Neural cell (in vitro differentiated cells): ENCODE results near the gene FBXO7. TPM values are rescaled to one million over a fixed set of nuclear protein-coding genes. Genes with fewer than 3 reads are reported as not detected.

Experiments
- H2AFZ ChIP-seq: fragments of 200-600, 300-800 bp; sonication (generic), shearing (Covaris generic); 2 replicates; pipeline ENCODE4 v1.6.0; 2014; ENCODE audit warnings: low read depth, mild to moderate bottlenecking, antibody characterized with exemption, low read length, moderate library complexity
- H3F3A ChIP-seq: fragments of 200-600 bp; shearing (Covaris generic); 2 replicates; pipeline ENCODE4 v1.6.1; 2016; ENCODE audit warnings: mild to moderate bottlenecking, moderate library complexity, mixed read lengths, antibody characterized with exemption, low read length; ENCODE audit not compliant: insufficient read depth, poor library complexity, severe bottlenecking
- H3K27ac ChIP-seq: fragments of 200-600, 300-800 bp; sonication (generic), shearing (Covaris generic); 2 replicates; pipeline ENCODE4 v1.5.1; 2014; ENCODE audit warnings: mild to moderate bottlenecking, low read length, moderate library complexity
- H3K27me3 ChIP-seq: fragments of 300-800, 200-600 bp; sonication (generic), shearing (Covaris generic); 2 replicates; pipeline ENCODE4 v1.6.0; 2014; ENCODE audit warnings: mild to moderate bottlenecking, low read depth, low read length, moderate library complexity; ENCODE audit not compliant: insufficient read depth
- H3K36me3 ChIP-seq: fragments of 300-800, 200-600 bp; sonication (generic), shearing (Covaris generic); 2 replicates; pipeline ENCODE4 v1.5.1; 2014; ENCODE audit warnings: mild to moderate bottlenecking, antibody characterized with exemption, low read length, moderate library complexity; ENCODE audit not compliant: insufficient read depth
- H3K4me2 ChIP-seq: fragments of 300-800, 200-600 bp; sonication (generic), shearing (Covaris generic); 2 replicates; pipeline ENCODE4 v1.6.0; 2014; ENCODE audit warnings: mild to moderate bottlenecking, low read length
- H3K4me3 ChIP-seq: fragments of 300-800, 200-600 bp; sonication (generic), shearing (Covaris generic); 2 replicates; pipeline ENCODE4 v1.5.1; 2014; ENCODE audit warnings: mild to moderate bottlenecking, low read length, moderate library complexity
- H3K79me2 ChIP-seq: fragments of 200-600 bp; shearing (Covaris generic); replicated peaks from 2 replicates; pipeline ENCODE4 v1.6.0; 2014; ENCODE audit warnings: mild to moderate bottlenecking, low read length, moderate library complexity; ENCODE audit not compliant: insufficient read depth
- H3K9ac ChIP-seq: fragments of 300-800, 200-600 bp; sonication (generic), shearing (Covaris generic); 2 replicates; pipeline ENCODE4 v1.6.1; 2016; ENCODE audit warnings: mild to moderate bottlenecking, low read length, mixed read lengths
- H3K9me2 ChIP-seq: fragments of 200-600 bp; shearing (Covaris generic); 2 replicates; pipeline ENCODE4 v1.6.1; 2016; ENCODE audit warnings: mild to moderate bottlenecking, low read length, mixed read lengths; ENCODE audit not compliant: insufficient read depth
- H3K9me3 ChIP-seq: fragments of 200-600, 300-800 bp; sonication (generic), shearing (Covaris generic); 2 replicates; pipeline ENCODE4 v1.6.1; 2016; ENCODE audit warnings: mild to moderate bottlenecking, mixed run types, low read length, moderate library complexity, mixed read lengths
- H4K20me1 ChIP-seq: fragments of 200-600 bp; shearing (Covaris generic); 2 replicates; pipeline ENCODE4 v1.6.1; 2016; ENCODE audit warnings: mild to moderate bottlenecking, mixed run types; ENCODE audit not compliant: insufficient read depth
- EP300 ChIP-seq: fragments of 450-650 bp; conservative IDR thresholded peaks from 2 replicates; pipeline ENCODE4 v1.6.1; 2014; ENCODE audit warnings: antibody characterized with exemption, mild to moderate bottlenecking, moderate library complexity; ENCODE audit not compliant: poor library complexity, severe bottlenecking
- EZH2 ChIP-seq: fragments of 200-600, 300-800 bp; shearing (Covaris generic), sonication (generic); IDR thresholded peaks from 2 replicates; pipeline ENCODE4 v1.6.1; 2014; ENCODE audit warnings: antibody characterized with exemption, low read length, borderline replicate concordance, mild to moderate bottlenecking; ENCODE audit not compliant: insufficient read depth, poor library complexity, severe bottlenecking
- MXI1 ChIP-seq: fragments of 450-650 bp; conservative IDR thresholded peaks from 2 replicates; pipeline ENCODE4 v1.6.1; 2014; ENCODE audit warnings: antibody characterized with exemption, mild to moderate bottlenecking; ENCODE audit not compliant: poor library complexity, severe bottlenecking
- POLR2AphosphoS5 ChIP-seq: IDR thresholded peaks from 2 replicates; pipeline ENCODE4 v1.6.1; 2012
- RAD21 ChIP-seq: fragments of 450-650 bp; conservative IDR thresholded peaks from 2 replicates; pipeline ENCODE4 v1.6.1; 2014; ENCODE audit warnings: antibody characterized with exemption, mild to moderate bottlenecking, moderate library complexity
- SMC3 ChIP-seq: fragments of 450-650 bp; conservative IDR thresholded peaks from 2 replicates; pipeline ENCODE4 v1.6.1; 2014; ENCODE audit warnings: antibody characterized with exemption, mild to moderate bottlenecking, moderate library complexity; ENCODE audit not compliant: poor library complexity
- TAF1 ChIP-seq: IDR thresholded peaks from 2 replicates; pipeline ENCODE4 v1.6.1; 2012; ENCODE audit warnings: low read depth
- polyA plus RNA-seq: library from polyadenylated mRNA; depleted of rRNA; stranded (reverse); fragments of >200 nt; gene quantifications from 2 replicates; pipeline ENCODE4 v1.2.3, GENCODE V29; 2014
- TF ChIP-seq, protein P1 (sequence below): IDR thresholded peaks from 2 replicates; pipeline ENCODE4 v1.6.1; 2012; ENCODE audit warnings: borderline replicate concordance
- TF ChIP-seq, protein P2 (sequence below): fragments of 450-650 bp; IDR thresholded peaks from 2 replicates; pipeline ENCODE4 v1.5.1; 2014; ENCODE audit warnings: antibody characterized with exemption, mild to moderate bottlenecking, moderate library complexity; ENCODE audit not compliant: poor library complexity, severe bottlenecking

FBXO7 gene
- polyA plus RNA-seq, 1 donor from 2014 or later, result 51.2 TPM

DNA sequence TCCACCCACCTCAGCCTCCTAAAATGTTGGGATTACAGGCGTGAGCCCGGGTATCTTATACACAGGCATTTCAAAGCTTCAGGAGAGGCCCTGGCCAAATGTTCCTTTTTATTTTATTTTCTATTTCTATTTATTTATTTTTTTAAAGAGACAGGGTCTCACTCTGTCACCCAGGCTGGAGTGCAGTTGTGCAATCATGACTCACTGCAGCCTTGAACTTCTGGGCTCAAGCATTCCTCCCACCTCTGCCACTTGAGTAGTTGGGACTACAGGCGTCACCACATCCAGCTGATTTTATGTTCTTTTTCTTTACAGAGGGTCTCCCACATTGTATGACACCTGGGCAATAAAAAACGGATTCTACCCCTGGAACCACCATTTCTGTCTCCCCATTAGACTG lies 71.2 kb downstream of the FBXO7 start:
- H2AFZ ChIP-seq, result no peak overlapping the region
- H3K9me2 ChIP-seq, result no peaks in the 10 kb centered on the region
- H3K4me3 ChIP-seq, result no peak overlapping the region
- H3K27me3 ChIP-seq, result no peaks in the 10 kb centered on the region
- no peaks in the 10 kb centered on the region for H3F3A ChIP-seq
- H4K20me1 ChIP-seq, result no peaks in the 10 kb centered on the region
- no peak overlapping the region for H3K27ac ChIP-seq
- TF ChIP-seq POLR2AphosphoS5, result no peak
- H3K36me3 ChIP-seq, result no peaks in the 10 kb centered on the region
- H3K4me2 ChIP-seq, result no peak overlapping the region
- H3K9me3 ChIP-seq, result no peaks in the 10 kb centered on the region
- H3K79me2 ChIP-seq, result no peaks in the 10 kb centered on the region
- H3K9ac ChIP-seq, result no peak overlapping the region

DNA sequence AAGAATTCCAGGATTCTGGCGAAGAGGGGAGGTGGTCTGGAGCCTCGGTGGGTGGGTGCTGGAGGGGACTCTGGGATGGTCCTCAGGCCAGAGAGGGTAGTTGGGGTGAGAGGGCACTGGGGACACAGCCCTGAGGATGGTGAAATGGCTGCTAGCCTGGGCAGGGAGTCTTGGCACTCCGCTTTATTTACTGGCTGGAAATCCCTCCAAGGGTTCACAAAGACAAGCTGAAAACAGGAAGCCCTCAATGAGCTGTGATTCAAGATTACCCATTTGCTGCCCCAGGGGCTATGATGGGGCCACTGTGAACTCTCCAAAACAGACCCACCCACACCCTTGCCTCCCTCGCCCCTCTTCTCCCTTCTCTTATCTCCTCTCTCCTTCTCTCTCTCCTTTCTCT lies 71.9 kb downstream of the FBXO7 start:
- no peak overlapping the region for H3K4me3 ChIP-seq
- H3K36me3 ChIP-seq, result no peaks in the 10 kb centered on the region
- no peak overlapping the region for H3K4me2 ChIP-seq
- TF ChIP-seq RAD21 (no peak), SMC3 (no peak), EP300 (no peak), MXI1 (no peak), EZH2 (no peak), TAF1 (no peak), POLR2AphosphoS5 (no peak)
- TF ChIP-seq, protein P1, sequence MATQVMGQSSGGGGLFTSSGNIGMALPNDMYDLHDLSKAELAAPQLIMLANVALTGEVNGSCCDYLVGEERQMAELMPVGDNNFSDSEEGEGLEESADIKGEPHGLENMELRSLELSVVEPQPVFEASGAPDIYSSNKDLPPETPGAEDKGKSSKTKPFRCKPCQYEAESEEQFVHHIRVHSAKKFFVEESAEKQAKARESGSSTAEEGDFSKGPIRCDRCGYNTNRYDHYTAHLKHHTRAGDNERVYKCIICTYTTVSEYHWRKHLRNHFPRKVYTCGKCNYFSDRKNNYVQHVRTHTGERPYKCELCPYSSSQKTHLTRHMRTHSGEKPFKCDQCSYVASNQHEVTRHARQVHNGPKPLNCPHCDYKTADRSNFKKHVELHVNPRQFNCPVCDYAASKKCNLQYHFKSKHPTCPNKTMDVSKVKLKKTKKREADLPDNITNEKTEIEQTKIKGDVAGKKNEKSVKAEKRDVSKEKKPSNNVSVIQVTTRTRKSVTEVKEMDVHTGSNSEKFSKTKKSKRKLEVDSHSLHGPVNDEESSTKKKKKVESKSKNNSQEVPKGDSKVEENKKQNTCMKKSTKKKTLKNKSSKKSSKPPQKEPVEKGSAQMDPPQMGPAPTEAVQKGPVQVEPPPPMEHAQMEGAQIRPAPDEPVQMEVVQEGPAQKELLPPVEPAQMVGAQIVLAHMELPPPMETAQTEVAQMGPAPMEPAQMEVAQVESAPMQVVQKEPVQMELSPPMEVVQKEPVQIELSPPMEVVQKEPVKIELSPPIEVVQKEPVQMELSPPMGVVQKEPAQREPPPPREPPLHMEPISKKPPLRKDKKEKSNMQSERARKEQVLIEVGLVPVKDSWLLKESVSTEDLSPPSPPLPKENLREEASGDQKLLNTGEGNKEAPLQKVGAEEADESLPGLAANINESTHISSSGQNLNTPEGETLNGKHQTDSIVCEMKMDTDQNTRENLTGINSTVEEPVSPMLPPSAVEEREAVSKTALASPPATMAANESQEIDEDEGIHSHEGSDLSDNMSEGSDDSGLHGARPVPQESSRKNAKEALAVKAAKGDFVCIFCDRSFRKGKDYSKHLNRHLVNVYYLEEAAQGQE, result no peak
- TF ChIP-seq, protein P2, sequence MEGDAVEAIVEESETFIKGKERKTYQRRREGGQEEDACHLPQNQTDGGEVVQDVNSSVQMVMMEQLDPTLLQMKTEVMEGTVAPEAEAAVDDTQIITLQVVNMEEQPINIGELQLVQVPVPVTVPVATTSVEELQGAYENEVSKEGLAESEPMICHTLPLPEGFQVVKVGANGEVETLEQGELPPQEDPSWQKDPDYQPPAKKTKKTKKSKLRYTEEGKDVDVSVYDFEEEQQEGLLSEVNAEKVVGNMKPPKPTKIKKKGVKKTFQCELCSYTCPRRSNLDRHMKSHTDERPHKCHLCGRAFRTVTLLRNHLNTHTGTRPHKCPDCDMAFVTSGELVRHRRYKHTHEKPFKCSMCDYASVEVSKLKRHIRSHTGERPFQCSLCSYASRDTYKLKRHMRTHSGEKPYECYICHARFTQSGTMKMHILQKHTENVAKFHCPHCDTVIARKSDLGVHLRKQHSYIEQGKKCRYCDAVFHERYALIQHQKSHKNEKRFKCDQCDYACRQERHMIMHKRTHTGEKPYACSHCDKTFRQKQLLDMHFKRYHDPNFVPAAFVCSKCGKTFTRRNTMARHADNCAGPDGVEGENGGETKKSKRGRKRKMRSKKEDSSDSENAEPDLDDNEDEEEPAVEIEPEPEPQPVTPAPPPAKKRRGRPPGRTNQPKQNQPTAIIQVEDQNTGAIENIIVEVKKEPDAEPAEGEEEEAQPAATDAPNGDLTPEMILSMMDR, result no peak
- H3K9me2 ChIP-seq, result no peaks in the 10 kb centered on the region
- no peak overlapping the region for H2AFZ ChIP-seq
- H3K9ac ChIP-seq, result no peak overlapping the region
- H3K9me3 ChIP-seq, result no peaks in the 10 kb centered on the region
- H3K27me3 ChIP-seq, result no peaks in the 10 kb centered on the region
- no peaks in the 10 kb centered on the region for H3F3A ChIP-seq
- no peaks in the 10 kb centered on the region for H4K20me1 ChIP-seq
- H3K27ac ChIP-seq, result no peak overlapping the region
- H3K79me2 ChIP-seq, result no peaks in the 10 kb centered on the region

DNA sequence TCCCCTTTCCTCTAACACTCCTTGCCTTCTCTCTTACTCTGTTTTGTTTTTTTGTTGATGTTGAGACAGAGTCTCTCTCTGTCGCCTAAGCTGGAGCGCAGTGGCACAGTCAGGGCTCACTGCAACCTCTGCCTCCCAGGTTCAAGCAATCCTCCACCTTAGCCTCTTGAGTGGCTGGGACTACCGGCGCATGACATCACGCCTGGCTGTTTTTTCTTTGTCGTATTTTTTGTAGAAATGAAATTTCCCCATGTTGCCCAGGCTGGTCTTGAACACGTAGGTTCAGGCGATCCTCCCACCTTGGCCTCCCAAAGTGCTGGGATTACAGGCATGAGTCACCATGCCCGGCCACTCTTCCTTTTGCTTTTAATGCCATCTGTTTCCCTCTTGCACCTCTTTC lies 72.3 kb downstream of the FBXO7 start:
- Histone ChIP-seq H3K79me2 (no peaks in the 10 kb centered on the region), H3K9me2 (no peaks in the 10 kb centered on the region), H3K9me3 (no peaks in the 10 kb centered on the region), H3K27me3 (no peaks in the 10 kb centered on the region), H3K36me3 (no peaks in the 10 kb centered on the region), H3F3A (no peaks in the 10 kb centered on the region), H4K20me1 (no peaks in the 10 kb centered on the region), H3K9ac (no peak overlapping the region), H3K4me3 (no peak overlapping the region), H2AFZ (no peak overlapping the region), H3K27ac (no peak overlapping the region), H3K4me2 (no peak overlapping the region)
- TF ChIP-seq MXI1 (no peak), RAD21 (no peak), TAF1 (no peak), POLR2AphosphoS5 (no peak), EP300 (no peak), SMC3 (no peak), EZH2 (no peak)
- TF ChIP-seq, protein P1, result no peak
- TF ChIP-seq, protein P2, result no peak
